H1 (cell line): ENCODE data around the gene PRRG4. TPM values are rescaled to one million over a fixed set of nuclear protein-coding genes. Genes with fewer than 3 reads are reported as not detected.

Experiments used
- CEBPB ChIP-seq: IDR thresholded peaks from 2 replicates; pipeline ENCODE4 v1.6.1; 2012; ENCODE audit warnings: low read depth, low read length
- CHD7 ChIP-seq: fragments of 300-600 bp; sonication (generic); IDR thresholded peaks from 2 replicates; pipeline ENCODE4 v1.7.1; 2012; ENCODE audit warnings: low read length, moderate library complexity, mild to moderate bottlenecking, inconsistent platforms; ENCODE audit not compliant: insufficient replicate concordance
- CTBP2 ChIP-seq: IDR thresholded peaks from 2 replicates; pipeline ENCODE4 v1.7.0; 2011; ENCODE audit warnings: borderline replicate concordance, mild to moderate bottlenecking, moderate library complexity, mixed read lengths, low read length; ENCODE audit not compliant: insufficient read depth, insufficient read length
- RNF2 ChIP-seq: fragments of 200-900, 300-1000 bp; sonication (generic); IDR thresholded peaks from 2 replicates; pipeline ENCODE4 v1.7.1; 2016; ENCODE audit warnings: borderline replicate concordance, low read depth, mild to moderate bottlenecking, antibody characterized with exemption, low read length; ENCODE audit not compliant: poor library complexity, severe bottlenecking; ENCODE audit errors: missing control alignments
- RXRA ChIP-seq: IDR thresholded peaks from 2 replicates; pipeline ENCODE4 v1.6.1; 2011; ENCODE audit warnings: low read depth, mild to moderate bottlenecking, low read length, moderate library complexity; ENCODE audit not compliant: insufficient read depth
- SAP30 ChIP-seq: fragments of 300-600 bp; sonication (generic); IDR thresholded peaks from 2 replicates; pipeline ENCODE4 v1.7.1; 2012; ENCODE audit warnings: low read length, moderate library complexity, mild to moderate bottlenecking, inconsistent platforms; ENCODE audit not compliant: insufficient read depth, insufficient replicate concordance
- SIX5 ChIP-seq: IDR thresholded peaks from 2 replicates; pipeline ENCODE4 v1.6.1; 2011; ENCODE audit warnings: mild to moderate bottlenecking, low read depth, low read length
- polyA plus RNA-seq, 7 experiments: library from polyadenylated mRNA; depleted of rRNA in 3 of 7; stranded (reverse) in 5 of 7; unstranded in 2 of 7; fragments of >200 nt in 5 of 7; fragments of 200-250 nt in 2 of 7; gene quantifications; 1 replicate in 5 of 7; 2 replicates in 1 of 7; 4 replicates in 1 of 7; pipeline versions ENCODE4 v1.2.1 to v1.2.3, GENCODE V29; 2011 to 2013; ENCODE audit warnings: missing spikeins in 2 of 7, mixed read lengths in 2 of 7
- total RNA-seq: library from RNA; stranded (reverse); fragmentation: NEBNext Ultra II Directional; extraction: Animal tissue kit (Norgen Biotek cat#: 25700); gene quantifications from 2 replicates; pipeline ENCODE4 v1.2.1, GENCODE V29; 2021
- TF ChIP-seq, protein P1 (sequence below): IDR thresholded peaks from 2 replicates; pipeline ENCODE4 v1.6.1; 2011; ENCODE audit warnings: low read length, improper control_type of control experiment

The PRRG4 gene
- total and polyA plus RNA-seq, 2 of the 8 experiments (the other 6 are each of a cell fraction or from before 2014, with no cell fraction given) = 0.65 to 1.7 TPM

DNA sequence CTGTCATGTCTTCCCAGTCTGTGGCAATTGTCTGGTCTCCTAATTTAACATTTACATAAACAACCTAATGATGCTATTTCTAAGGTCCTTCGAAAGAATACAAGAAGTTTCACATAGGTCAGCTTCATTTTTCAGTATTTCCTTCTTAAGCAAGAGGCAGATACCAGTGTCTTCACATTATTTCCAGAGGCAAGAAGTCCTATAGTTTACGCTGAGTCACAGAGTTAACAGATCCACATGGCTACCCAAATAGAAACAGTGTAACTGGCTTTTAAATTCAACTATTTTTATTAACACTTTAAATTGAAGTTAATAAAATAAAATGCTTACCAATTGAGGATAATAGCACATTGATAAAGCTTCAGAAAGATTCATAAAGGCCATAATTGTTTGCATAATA is 10.9 kb downstream of the PRRG4 start (continued):
- TF ChIP-seq CHD7 (no peak), SIX5 (no peak), SAP30 (no peak), CTBP2 (no peak), CEBPB (no peak), RNF2 (no peak), RXRA (no peak)
- TF ChIP-seq, protein P1, sequence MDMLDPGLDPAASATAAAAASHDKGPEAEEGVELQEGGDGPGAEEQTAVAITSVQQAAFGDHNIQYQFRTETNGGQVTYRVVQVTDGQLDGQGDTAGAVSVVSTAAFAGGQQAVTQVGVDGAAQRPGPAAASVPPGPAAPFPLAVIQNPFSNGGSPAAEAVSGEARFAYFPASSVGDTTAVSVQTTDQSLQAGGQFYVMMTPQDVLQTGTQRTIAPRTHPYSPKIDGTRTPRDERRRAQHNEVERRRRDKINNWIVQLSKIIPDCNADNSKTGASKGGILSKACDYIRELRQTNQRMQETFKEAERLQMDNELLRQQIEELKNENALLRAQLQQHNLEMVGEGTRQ = no peak
